Adipocyte (in vitro differentiated cells): ENCODE results near the gene USHBP1.

Experiments
- DNase-seq: peaks from one replicate; pipeline ENCODE4 v3.0.0-alpha.2; 2015; ENCODE audit warnings: low read depth
- H3K27me3 ChIP-seq: replicated peaks from 2 replicates; pipeline ENCODE4 v1.7.0; 2013; ENCODE audit warnings: mild to moderate bottlenecking, low read length, moderate library complexity; ENCODE audit not compliant: control insufficient read depth, insufficient read depth
- H3K36me3 ChIP-seq: 2 replicates; pipeline ENCODE4 v1.7.0; 2013; ENCODE audit warnings: low read length, mild to moderate bottlenecking, moderate library complexity; ENCODE audit not compliant: control insufficient read depth, insufficient read depth, severe bottlenecking
- H3K4me1 ChIP-seq: 2 replicates; pipeline ENCODE4 v1.7.0; 2013; ENCODE audit warnings: mild to moderate bottlenecking, low read length, moderate library complexity; ENCODE audit not compliant: control insufficient read depth, insufficient read depth
- H3K4me3 ChIP-seq: 2 replicates; pipeline ENCODE4 v1.7.0; 2013; ENCODE audit warnings: mild to moderate bottlenecking, low read length, moderate library complexity
- H3K9ac ChIP-seq: 2 replicates; pipeline ENCODE4 v1.7.0; 2013; ENCODE audit warnings: mild to moderate bottlenecking, low read length, moderate library complexity
- H3K9me3 ChIP-seq: 2 replicates; pipeline ENCODE4 v1.7.0; 2013; ENCODE audit warnings: mild to moderate bottlenecking, low read length, moderate library complexity; ENCODE audit not compliant: control insufficient read depth

USHBP1 gene

DNA sequence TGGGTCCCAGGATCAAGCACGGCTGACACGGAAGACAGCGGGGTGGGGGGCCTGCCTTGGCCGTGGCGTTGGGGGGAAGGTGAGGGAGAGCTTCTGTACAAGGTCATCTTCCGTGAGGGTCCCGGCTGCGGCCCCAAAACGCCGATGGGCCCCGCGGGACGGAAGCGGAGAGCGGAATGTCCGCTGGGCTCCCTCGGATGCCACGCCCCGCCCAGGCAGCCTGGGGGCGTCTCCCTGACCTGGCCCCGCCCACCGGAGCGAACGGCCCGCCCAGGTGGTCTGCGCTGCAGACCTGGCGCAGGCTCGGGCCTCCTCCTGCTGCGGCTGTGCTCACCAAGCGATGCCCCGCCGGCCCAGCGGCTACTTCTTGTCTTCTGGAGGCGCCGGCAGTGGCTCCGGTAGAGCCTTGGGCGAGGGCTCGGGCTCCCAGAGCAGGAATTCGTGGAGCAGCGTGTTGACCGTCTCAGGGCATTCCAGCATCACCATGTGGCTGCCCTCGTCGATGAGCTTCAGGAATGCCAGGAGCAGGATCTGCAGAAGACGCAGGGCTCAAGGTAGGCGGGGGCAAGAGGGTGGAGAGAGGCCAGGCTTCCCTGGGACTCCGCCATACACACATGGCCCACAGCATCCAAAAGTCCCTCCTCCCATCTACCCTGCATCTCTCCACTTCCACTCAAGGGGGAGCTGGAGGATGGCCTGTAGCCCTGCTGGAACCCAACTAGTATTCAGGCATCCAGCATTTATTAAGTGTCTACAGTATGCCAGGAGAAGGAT, 27.9 kb upstream of the USHBP1 start:
- H3K9ac ChIP-seq = peak overlapping the region; percentile 79
- DNase-seq = peak; percentile 93
- peaks cover 5% of the 10 kb centered on the region for H3K4me1 ChIP-seq
- H3K27me3 ChIP-seq = no peaks in the 10 kb centered on the region
- H3K4me3 ChIP-seq = peak overlapping the region; percentile 82
- H3K36me3 ChIP-seq = no peaks in the 10 kb centered on the region
- no peaks in the 10 kb centered on the region for H3K9me3 ChIP-seq

DNA sequence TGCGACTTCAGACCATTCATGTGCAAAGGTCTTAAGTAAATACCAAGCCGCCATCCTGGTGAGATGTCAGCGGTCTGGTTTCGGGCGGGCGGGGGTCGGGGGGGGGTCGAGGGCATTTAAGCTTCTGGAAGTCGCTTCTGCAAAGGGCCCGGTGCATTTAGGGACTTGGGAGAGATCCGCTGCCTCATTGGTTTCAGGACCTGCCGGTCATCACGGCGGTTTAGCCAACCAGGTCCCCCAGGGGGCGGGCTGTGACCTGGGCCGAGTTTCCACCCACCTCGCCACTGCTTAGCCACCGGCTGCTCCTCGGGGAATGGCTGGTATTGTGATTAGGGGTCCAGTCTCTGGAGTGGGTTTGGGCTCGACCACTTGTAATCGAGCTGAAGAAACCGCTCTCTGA, 24.9 kb upstream of the USHBP1 start:
- peak; percentile 51 for DNase-seq
- no peak overlapping the region for H3K4me3 ChIP-seq
- no peaks in the 10 kb centered on the region for H3K27me3 ChIP-seq
- no peaks in the 10 kb centered on the region for H3K9me3 ChIP-seq
- H3K9ac ChIP-seq = no peak overlapping the region
- H3K4me1 ChIP-seq = peaks cover 5% of the 10 kb centered on the region
- no peaks in the 10 kb centered on the region for H3K36me3 ChIP-seq

- Histone ChIP-seq H3K4me3 (no peak overlapping the region), H3K4me1 (peaks cover 3% of the 10 kb centered on the region), H3K9ac (no peak overlapping the region), H3K36me3 (no peaks in the 10 kb centered on the region), H3K27me3 (no peaks in the 10 kb centered on the region), H3K9me3 (no peaks in the 10 kb centered on the region)
- DNase-seq = no peak
These were observed 22.2 kb upstream of the USHBP1 start for GRCh38 chr19:17286752-17287151.

DNA sequence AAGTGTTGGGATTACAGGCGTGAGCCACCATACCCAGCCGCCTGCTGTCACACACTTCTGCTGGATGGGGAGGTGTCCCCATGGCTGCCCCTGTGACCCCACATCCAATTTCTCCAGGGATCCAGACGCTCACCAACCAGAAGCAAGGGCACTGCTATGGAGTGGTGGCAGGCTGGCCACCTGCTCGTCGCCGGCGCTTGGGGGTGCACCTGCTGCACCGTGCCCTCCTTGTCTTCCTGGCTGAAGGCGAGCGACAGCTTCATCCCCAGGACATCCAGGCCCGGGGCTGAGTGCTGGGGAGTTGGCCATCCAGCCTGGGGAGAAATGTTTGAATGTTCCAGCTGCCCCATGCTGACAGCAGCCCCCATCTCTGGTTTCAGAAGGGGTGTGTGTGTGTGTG, 21.7 kb upstream of the USHBP1 start:
- DNase-seq = no peak
- peaks cover 3% of the 10 kb centered on the region for H3K4me1 ChIP-seq
- H3K4me3 ChIP-seq = no peak overlapping the region
- H3K9me3 ChIP-seq = no peaks in the 10 kb centered on the region
- no peaks in the 10 kb centered on the region for H3K27me3 ChIP-seq
- no peak overlapping the region for H3K9ac ChIP-seq
- no peaks in the 10 kb centered on the region for H3K36me3 ChIP-seq

DNA sequence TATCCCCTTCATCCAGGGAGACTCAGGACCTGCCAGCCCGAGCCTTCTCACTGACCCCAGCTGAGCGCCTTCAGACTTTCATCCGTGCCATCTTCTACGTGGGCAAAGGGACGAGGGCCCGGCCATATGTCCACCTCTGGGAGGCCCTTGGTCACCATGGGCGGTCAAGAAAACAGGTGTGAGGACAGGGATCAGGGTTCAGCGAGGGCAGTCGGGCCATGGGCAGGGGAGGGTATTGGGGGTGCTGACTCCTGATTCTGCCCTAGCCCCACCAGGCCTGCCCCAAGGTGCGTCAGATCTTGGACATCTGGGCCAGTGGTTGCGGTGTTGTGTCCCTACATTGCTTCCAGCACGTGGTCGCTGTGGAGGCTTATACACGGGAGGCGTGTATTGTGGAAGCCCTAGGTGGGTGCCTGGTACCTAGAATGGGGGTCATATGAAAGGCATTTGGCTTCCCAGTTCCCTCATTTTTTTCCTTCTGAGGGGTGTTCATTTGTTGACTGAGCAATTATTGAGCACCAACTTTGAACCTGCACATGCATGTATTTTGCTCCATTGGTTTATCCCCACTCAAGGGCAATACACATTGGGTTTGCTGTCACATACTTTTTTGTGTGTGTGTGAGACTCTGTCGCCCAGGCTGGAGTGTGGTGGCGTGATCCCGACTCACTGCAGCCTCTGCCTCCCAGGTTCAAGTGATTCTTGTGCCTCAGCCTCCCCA, 21.0 kb upstream of the USHBP1 start:
- no peak for DNase-seq
- Histone ChIP-seq H3K36me3 (no peaks in the 10 kb centered on the region), H3K9ac (no peak overlapping the region), H3K4me3 (no peak overlapping the region), H3K27me3 (no peaks in the 10 kb centered on the region), H3K4me1 (peaks cover 3% of the 10 kb centered on the region), H3K9me3 (no peaks in the 10 kb centered on the region)

GRCh38 chr19:17283504-17283996, 19.0 kb upstream of the USHBP1 start:
- H3K9ac ChIP-seq = no peak overlapping the region
- H3K4me1 ChIP-seq = peaks cover 3% of the 10 kb centered on the region
- no peak for DNase-seq
- no peak overlapping the region for H3K4me3 ChIP-seq
- H3K36me3 ChIP-seq = no peaks in the 10 kb centered on the region
- H3K9me3 ChIP-seq = no peaks in the 10 kb centered on the region
- H3K27me3 ChIP-seq = no peaks in the 10 kb centered on the region

- H3K4me1 ChIP-seq = peaks cover 3% of the 10 kb centered on the region
- H3K4me3 ChIP-seq = peak overlapping the region; percentile 41
- DNase-seq = peak; percentile 92
- no peaks in the 10 kb centered on the region for H3K27me3 ChIP-seq
- peak overlapping the region; percentile 4 for H3K9ac ChIP-seq
- no peaks in the 10 kb centered on the region for H3K9me3 ChIP-seq
- H3K36me3 ChIP-seq = peaks cover 2% of the 10 kb centered on the region
These were observed 18.1 kb upstream of the USHBP1 start for GRCh38 chr19:17282488-17283125.

- Histone ChIP-seq H3K9ac (peak within 1 kb of the TSS; percentile 38), H3K36me3 (peaks cover 11% of the 10 kb centered on the region), H3K27me3 (no peaks in the 10 kb centered on the region), H3K9me3 (no peaks in the 10 kb centered on the region), H3K4me3 (peak within 1 kb of the TSS; percentile 41), H3K4me1 (peaks cover 3% of the 10 kb centered on the region)
- DNase-seq = peak; percentile 28
These were observed 17.1 kb upstream of the USHBP1 start, which contains the start of gene ANKLE1 for GRCh38 chr19:17281391-17282304. Gene ANKLE1, plus strand, starts transcription at chr19:17281901. Its CDS starts 20 bp downstream, at chr19:17281921.

DNA sequence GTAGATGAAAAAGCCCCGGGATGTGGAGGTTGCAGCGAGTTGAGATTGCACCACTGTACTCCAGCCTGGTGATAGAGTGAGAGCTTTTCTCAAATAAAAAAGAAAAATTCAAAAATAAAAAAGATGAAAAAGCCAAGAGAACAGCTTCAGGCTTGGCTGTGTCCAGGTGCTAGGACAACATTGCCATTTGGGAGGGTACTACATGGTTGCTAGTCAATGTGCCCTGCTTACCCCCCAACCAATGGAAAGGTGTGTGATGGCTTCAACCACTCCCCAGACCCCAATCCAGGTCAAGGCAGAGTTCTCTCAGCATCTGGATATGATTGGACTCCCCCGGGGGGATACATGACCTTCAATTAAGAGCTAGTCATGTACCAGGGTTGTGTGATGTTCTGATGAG, 14.9 kb upstream of the USHBP1 start:
- Histone ChIP-seq H3K4me1 (peaks cover 3% of the 10 kb centered on the region), H3K36me3 (peaks cover 30% of the 10 kb centered on the region), H3K4me3 (no peak overlapping the region), H3K9ac (no peak overlapping the region), H3K27me3 (no peaks in the 10 kb centered on the region), H3K9me3 (no peaks in the 10 kb centered on the region)
- no peak for DNase-seq

DNA sequence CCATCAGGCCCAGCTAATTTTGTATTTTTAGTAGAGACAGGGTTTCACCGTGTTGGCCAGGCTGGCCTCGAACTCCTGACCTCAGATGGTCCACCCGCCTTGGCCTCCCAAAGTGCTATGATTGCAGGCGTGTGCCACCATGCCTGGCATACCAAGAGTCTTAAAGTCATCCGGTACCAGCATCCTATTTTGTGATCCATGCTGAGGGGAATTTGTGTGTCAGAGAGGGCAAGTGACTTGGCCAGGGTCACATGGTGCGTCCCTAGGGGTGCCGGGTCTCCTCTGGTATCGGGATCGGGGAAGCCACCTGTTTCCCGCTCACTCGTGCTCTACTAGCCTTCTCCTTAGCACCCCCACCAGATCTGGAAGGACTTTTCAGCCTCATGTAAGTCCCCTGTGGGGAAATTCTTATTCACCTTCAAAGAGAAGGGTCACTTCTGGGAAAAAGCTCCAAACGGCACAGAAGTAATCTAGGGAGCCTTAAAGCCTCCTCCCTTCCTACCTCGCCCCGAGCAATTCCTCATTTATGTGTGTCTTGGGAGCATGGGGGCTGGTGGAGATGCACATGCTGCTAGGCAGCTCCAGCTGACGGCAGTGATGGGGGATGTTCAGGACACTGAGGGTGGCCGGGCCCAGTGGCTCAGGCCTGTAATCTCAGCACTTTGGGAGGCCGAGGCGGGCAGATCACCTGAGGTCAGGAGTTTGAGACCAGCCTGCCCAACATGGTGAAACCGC, 11.1 kb upstream of the USHBP1 start:
- Histone ChIP-seq H3K36me3 (peaks cover 52% of the 10 kb centered on the region), H3K4me1 (no peaks in the 10 kb centered on the region), H3K27me3 (no peaks in the 10 kb centered on the region), H3K9ac (no peak overlapping the region), H3K4me3 (no peak overlapping the region), H3K9me3 (no peaks in the 10 kb centered on the region)
- DNase-seq = no peak
